GM23338 (cell line): Measurements from ENCODE around the gene CDKAL1. TPM values are rescaled to one million over a fixed set of nuclear protein-coding genes. Genes with fewer than 3 reads are reported as not detected.

Experiments used
- ATAC-seq: fragments of 200-7000 bp; cut with Tn5 transposase; 3 replicates; pipeline ENCODE4 v1.9.1; 2020
- DNase-seq: peaks from one replicate; pipeline ENCODE4 v3.0.0-alpha.2; 2015; ENCODE audit warnings: low spot score
- H2AFZ ChIP-seq: fragments of 200-600 bp; sonication (generic); 2 replicates; pipeline ENCODE4 v1.8.0; 2016; ENCODE audit warnings: antibody characterized with exemption, mild to moderate bottlenecking, moderate library complexity
- H3F3A ChIP-seq: fragments of 200-600 bp; sonication (generic); replicated peaks from 2 replicates; pipeline ENCODE4 v1.8.0; 2017; ENCODE audit warnings: antibody characterized with exemption, mixed run types, low read depth
- H3K27ac ChIP-seq: fragments of 200-600 bp; sonication (generic); 2 replicates; pipeline ENCODE4 v1.6.1; 2016; ENCODE audit warnings: low read depth
- H3K27me3 ChIP-seq: fragments of 200-600 bp; sonication (generic); 2 replicates; pipeline ENCODE4 v1.8.0; 2016; ENCODE audit warnings: mild to moderate bottlenecking, mixed run types, moderate library complexity; ENCODE audit not compliant: insufficient read depth
- H3K36me3 ChIP-seq: fragments of 200-600 bp; sonication (generic); 2 replicates; pipeline ENCODE4 v1.8.0; 2016; ENCODE audit warnings: mild to moderate bottlenecking; ENCODE audit not compliant: insufficient read depth
- H3K4me1 ChIP-seq: fragments of 200-600 bp; sonication (generic); 2 replicates; pipeline ENCODE4 v1.8.0; 2016; ENCODE audit warnings: mild to moderate bottlenecking, moderate library complexity; ENCODE audit not compliant: insufficient read depth
- H3K4me2 ChIP-seq: fragments of 200-600 bp; sonication (generic); 2 replicates; pipeline ENCODE4 v1.7.1; 2017; ENCODE audit warnings: mixed run types
- H3K4me3 ChIP-seq: fragments of 200-600 bp; sonication (generic); 2 replicates; pipeline ENCODE4 v1.6.1; 2016; ENCODE audit warnings: mixed run types
- H3K79me2 ChIP-seq: fragments of 200-600 bp; sonication (generic); replicated peaks from 2 replicates; pipeline ENCODE4 v1.8.0; 2017; ENCODE audit warnings: mild to moderate bottlenecking; ENCODE audit not compliant: insufficient read depth
- H3K9me2 ChIP-seq: fragments of 200-600 bp; sonication (generic); 2 replicates; pipeline ENCODE4 v1.8.0; 2017; ENCODE audit not compliant: insufficient read depth
- H4K20me1 ChIP-seq: fragments of 200-600 bp; sonication (generic); replicated peaks from 2 replicates; pipeline ENCODE4 v1.8.0; 2017; ENCODE audit warnings: mild to moderate bottlenecking; ENCODE audit not compliant: insufficient read depth
- H3K27ac Mint-ChIP-seq: 2 replicates; pipeline ENCODE4 v1.8.0; 2020; ENCODE audit warnings: inconsistent platforms, mild to moderate bottlenecking, moderate library complexity, mixed read lengths
- H3K27me3 Mint-ChIP-seq: 3 replicates; pipeline ENCODE4 v1.8.0; 2022; ENCODE audit warnings: low read depth, mild to moderate bottlenecking, moderate library complexity, mixed read lengths, inconsistent platforms; ENCODE audit not compliant: insufficient read depth, poor library complexity
- H3K36me3 Mint-ChIP-seq: 3 replicates; pipeline ENCODE4 v1.8.0; 2021; ENCODE audit warnings: low read depth, mild to moderate bottlenecking, inconsistent platforms, moderate library complexity, mixed read lengths
- H3K4me1 Mint-ChIP-seq: 3 replicates; pipeline ENCODE4 v1.8.0; 2020; ENCODE audit warnings: mild to moderate bottlenecking, inconsistent platforms, mixed read lengths
- H3K4me3 Mint-ChIP-seq: 3 replicates; pipeline ENCODE4 v1.8.0; 2021; ENCODE audit warnings: moderate library complexity, mild to moderate bottlenecking, inconsistent platforms, mixed read lengths
- H3K9me3 Mint-ChIP-seq: 3 replicates; pipeline ENCODE4 v1.8.0; 2020; ENCODE audit warnings: moderate library complexity, mild to moderate bottlenecking, inconsistent platforms, mixed read lengths
- CREB1 ChIP-seq: fragments of 250-450 bp; sonication (Bioruptor Pico); IDR thresholded peaks from 2 replicates; pipeline ENCODE4 v1.5.0; 2020; ENCODE audit warnings: low read depth, mild to moderate bottlenecking, moderate library complexity
- EZH2 ChIP-seq: fragments of 200-600 bp; sonication (generic); IDR thresholded peaks from one replicate; pipeline ENCODE4 v1.8.0; 2017; ENCODE audit warnings: antibody characterized with exemption, mild to moderate bottlenecking, low read depth; ENCODE audit not compliant: unreplicated experiment
- POLR2AphosphoS5 ChIP-seq: IDR thresholded peaks from 2 replicates; pipeline ENCODE4 v1.6.1; 2016; ENCODE audit warnings: antibody characterized with exemption, low read depth
- ZNF114 ChIP-seq: fragments of 250-450 bp; sonication (Bioruptor Pico); IDR thresholded peaks from 2 replicates; pipeline ENCODE4 v1.5.0; 2020; ENCODE audit warnings: mild to moderate bottlenecking, moderate library complexity
- polyA plus RNA-seq: library from polyadenylated mRNA; unstranded; fragments of >200 nt; fragmentation: Nextera tagmentation; extraction: Ambion mirVana; gene quantifications from 2 replicates; pipeline ENCODE4 v1.2.1, GENCODE V29; 2016
- total RNA-seq: library from RNA; depleted of rRNA; stranded (reverse); fragments of >200 nt; shearing (Covaris generic); gene quantifications from 2 replicates; pipeline ENCODE4 v1.2.3, GENCODE V29; 2014
- TF ChIP-seq, protein P1 (sequence below): IDR thresholded peaks from one replicate; pipeline ENCODE4 v1.6.1; 2018; ENCODE audit warnings: antibody characterized with exemption; ENCODE audit not compliant: unreplicated experiment
- TF ChIP-seq, protein P2 (sequence below): IDR thresholded peaks from 2 replicates; pipeline ENCODE4 v1.6.1; 2016; ENCODE audit warnings: antibody characterized with exemption
- TF ChIP-seq, protein P3 (sequence below): fragments of 250-450 bp; sonication (Bioruptor Pico); IDR thresholded peaks from 2 replicates; pipeline ENCODE4 v1.5.0; 2020; ENCODE audit warnings: mild to moderate bottlenecking, moderate library complexity

Gene CDKAL1
- total and polyA plus RNA-seq, 2 experiments from 2014 or later, result 17.8 to 35.0 TPM

DNA sequence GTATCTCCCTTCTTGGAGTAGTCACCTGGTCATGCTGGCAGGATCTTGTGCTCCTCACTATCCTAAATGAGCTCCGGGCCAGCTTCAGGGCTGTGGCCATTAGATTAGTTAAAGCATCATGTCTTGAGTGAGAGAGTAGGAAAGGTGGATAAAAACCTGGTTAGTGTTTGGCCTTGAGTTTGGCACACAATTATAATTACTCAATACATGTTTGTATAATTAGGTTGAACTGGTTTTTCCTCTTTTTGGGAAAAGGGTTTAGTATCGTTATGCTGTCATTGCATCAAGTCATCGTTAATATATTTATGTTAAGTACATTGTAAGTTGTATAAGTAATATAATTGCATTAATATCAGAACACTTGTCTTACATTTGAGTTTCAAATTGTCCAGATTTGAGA lies 126.3 kb downstream of the CDKAL1 start:
- H3F3A ChIP-seq, result no peaks in the 10 kb centered on the region
- H3K36me3 ChIP-seq, result no peaks in the 10 kb centered on the region
- H3K4me3 ChIP-seq, result no peak overlapping the region
- no peaks in the 10 kb centered on the region for H3K27me3 ChIP-seq
- peaks cover 39% of the 10 kb centered on the region for H3K4me1 Mint-ChIP-seq
- no peak overlapping the region for H3K4me3 Mint-ChIP-seq
- no peak overlapping the region for H3K27ac Mint-ChIP-seq
- ATAC-seq (no peak), DNase-seq (no peak)
- H3K36me3 Mint-ChIP-seq, result no peaks in the 10 kb centered on the region
- no peaks in the 10 kb centered on the region; the same call in 1 of the 2 replicates for H3K9me2 ChIP-seq
- H2AFZ ChIP-seq, result no peak overlapping the region
- H3K4me2 ChIP-seq, result no peak overlapping the region
- no peak overlapping the region for H3K27ac ChIP-seq
- H4K20me1 ChIP-seq, result no peaks in the 10 kb centered on the region
- no peaks in the 10 kb centered on the region for H3K9me3 Mint-ChIP-seq
- peaks cover 5% of the 10 kb centered on the region for H3K79me2 ChIP-seq
- TF ChIP-seq, protein P1, sequence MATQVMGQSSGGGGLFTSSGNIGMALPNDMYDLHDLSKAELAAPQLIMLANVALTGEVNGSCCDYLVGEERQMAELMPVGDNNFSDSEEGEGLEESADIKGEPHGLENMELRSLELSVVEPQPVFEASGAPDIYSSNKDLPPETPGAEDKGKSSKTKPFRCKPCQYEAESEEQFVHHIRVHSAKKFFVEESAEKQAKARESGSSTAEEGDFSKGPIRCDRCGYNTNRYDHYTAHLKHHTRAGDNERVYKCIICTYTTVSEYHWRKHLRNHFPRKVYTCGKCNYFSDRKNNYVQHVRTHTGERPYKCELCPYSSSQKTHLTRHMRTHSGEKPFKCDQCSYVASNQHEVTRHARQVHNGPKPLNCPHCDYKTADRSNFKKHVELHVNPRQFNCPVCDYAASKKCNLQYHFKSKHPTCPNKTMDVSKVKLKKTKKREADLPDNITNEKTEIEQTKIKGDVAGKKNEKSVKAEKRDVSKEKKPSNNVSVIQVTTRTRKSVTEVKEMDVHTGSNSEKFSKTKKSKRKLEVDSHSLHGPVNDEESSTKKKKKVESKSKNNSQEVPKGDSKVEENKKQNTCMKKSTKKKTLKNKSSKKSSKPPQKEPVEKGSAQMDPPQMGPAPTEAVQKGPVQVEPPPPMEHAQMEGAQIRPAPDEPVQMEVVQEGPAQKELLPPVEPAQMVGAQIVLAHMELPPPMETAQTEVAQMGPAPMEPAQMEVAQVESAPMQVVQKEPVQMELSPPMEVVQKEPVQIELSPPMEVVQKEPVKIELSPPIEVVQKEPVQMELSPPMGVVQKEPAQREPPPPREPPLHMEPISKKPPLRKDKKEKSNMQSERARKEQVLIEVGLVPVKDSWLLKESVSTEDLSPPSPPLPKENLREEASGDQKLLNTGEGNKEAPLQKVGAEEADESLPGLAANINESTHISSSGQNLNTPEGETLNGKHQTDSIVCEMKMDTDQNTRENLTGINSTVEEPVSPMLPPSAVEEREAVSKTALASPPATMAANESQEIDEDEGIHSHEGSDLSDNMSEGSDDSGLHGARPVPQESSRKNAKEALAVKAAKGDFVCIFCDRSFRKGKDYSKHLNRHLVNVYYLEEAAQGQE, result no peak
- no peak for TF ChIP-seq POLR2AphosphoS5
- TF ChIP-seq EZH2, result no peak
- TF ChIP-seq, protein P2, sequence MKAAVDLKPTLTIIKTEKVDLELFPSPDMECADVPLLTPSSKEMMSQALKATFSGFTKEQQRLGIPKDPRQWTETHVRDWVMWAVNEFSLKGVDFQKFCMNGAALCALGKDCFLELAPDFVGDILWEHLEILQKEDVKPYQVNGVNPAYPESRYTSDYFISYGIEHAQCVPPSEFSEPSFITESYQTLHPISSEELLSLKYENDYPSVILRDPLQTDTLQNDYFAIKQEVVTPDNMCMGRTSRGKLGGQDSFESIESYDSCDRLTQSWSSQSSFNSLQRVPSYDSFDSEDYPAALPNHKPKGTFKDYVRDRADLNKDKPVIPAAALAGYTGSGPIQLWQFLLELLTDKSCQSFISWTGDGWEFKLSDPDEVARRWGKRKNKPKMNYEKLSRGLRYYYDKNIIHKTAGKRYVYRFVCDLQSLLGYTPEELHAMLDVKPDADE, result no peak
- no peak for TF ChIP-seq CREB1 (CRISPR knock-in tag)
- H3K4me1 ChIP-seq, result peaks cover 22% of the 10 kb centered on the region
- H3K27me3 Mint-ChIP-seq, result no peaks in the 10 kb centered on the region

DNA sequence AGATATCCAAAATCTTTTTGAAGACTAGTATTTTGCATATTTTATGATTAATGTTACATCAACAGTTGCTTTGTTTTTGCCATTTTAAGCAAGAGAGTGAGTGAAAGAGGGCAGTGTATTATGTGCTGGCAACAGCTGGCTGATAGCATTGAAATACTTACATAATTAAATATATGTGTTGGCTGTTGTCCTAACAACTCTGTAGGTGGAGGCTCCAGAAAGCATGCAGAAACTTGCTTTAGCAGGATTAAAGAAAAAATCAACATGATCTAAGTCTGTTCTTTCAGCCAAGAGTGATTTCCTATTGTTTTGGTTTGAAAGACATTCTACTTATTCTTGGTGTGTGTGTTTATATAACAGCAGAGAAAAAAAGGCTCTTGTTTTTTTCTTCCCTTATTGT lies 127.5 kb downstream of the CDKAL1 start:
- Histone ChIP-seq H3K36me3 (no peaks in the 10 kb centered on the region), H3K27me3 (no peaks in the 10 kb centered on the region), H3K27ac (no peak overlapping the region), H3F3A (no peaks in the 10 kb centered on the region), H3K4me3 (no peak overlapping the region), H3K4me1 (peaks cover 22% of the 10 kb centered on the region), H3K79me2 (peaks cover 5% of the 10 kb centered on the region), H4K20me1 (no peaks in the 10 kb centered on the region), H2AFZ (no peak overlapping the region), H3K9me2 (no peaks in the 10 kb centered on the region; the same call in 1 of the 2 replicates), H3K4me2 (no peak overlapping the region)
- Mint-ChIP-seq H3K4me3 (no peak overlapping the region), H3K27me3 (no peaks in the 10 kb centered on the region), H3K4me1 (peaks cover 39% of the 10 kb centered on the region), H3K36me3 (no peaks in the 10 kb centered on the region), H3K9me3 (no peaks in the 10 kb centered on the region), H3K27ac (no peak overlapping the region)
- DNase-seq, result peak; percentile 29
- ATAC-seq, result no peak; the same call in 1 of the 3 replicates
- TF ChIP-seq EZH2 (no peak), ZNF114 (CRISPR knock-in tag) (no peak)
- TF ChIP-seq, protein P3, sequence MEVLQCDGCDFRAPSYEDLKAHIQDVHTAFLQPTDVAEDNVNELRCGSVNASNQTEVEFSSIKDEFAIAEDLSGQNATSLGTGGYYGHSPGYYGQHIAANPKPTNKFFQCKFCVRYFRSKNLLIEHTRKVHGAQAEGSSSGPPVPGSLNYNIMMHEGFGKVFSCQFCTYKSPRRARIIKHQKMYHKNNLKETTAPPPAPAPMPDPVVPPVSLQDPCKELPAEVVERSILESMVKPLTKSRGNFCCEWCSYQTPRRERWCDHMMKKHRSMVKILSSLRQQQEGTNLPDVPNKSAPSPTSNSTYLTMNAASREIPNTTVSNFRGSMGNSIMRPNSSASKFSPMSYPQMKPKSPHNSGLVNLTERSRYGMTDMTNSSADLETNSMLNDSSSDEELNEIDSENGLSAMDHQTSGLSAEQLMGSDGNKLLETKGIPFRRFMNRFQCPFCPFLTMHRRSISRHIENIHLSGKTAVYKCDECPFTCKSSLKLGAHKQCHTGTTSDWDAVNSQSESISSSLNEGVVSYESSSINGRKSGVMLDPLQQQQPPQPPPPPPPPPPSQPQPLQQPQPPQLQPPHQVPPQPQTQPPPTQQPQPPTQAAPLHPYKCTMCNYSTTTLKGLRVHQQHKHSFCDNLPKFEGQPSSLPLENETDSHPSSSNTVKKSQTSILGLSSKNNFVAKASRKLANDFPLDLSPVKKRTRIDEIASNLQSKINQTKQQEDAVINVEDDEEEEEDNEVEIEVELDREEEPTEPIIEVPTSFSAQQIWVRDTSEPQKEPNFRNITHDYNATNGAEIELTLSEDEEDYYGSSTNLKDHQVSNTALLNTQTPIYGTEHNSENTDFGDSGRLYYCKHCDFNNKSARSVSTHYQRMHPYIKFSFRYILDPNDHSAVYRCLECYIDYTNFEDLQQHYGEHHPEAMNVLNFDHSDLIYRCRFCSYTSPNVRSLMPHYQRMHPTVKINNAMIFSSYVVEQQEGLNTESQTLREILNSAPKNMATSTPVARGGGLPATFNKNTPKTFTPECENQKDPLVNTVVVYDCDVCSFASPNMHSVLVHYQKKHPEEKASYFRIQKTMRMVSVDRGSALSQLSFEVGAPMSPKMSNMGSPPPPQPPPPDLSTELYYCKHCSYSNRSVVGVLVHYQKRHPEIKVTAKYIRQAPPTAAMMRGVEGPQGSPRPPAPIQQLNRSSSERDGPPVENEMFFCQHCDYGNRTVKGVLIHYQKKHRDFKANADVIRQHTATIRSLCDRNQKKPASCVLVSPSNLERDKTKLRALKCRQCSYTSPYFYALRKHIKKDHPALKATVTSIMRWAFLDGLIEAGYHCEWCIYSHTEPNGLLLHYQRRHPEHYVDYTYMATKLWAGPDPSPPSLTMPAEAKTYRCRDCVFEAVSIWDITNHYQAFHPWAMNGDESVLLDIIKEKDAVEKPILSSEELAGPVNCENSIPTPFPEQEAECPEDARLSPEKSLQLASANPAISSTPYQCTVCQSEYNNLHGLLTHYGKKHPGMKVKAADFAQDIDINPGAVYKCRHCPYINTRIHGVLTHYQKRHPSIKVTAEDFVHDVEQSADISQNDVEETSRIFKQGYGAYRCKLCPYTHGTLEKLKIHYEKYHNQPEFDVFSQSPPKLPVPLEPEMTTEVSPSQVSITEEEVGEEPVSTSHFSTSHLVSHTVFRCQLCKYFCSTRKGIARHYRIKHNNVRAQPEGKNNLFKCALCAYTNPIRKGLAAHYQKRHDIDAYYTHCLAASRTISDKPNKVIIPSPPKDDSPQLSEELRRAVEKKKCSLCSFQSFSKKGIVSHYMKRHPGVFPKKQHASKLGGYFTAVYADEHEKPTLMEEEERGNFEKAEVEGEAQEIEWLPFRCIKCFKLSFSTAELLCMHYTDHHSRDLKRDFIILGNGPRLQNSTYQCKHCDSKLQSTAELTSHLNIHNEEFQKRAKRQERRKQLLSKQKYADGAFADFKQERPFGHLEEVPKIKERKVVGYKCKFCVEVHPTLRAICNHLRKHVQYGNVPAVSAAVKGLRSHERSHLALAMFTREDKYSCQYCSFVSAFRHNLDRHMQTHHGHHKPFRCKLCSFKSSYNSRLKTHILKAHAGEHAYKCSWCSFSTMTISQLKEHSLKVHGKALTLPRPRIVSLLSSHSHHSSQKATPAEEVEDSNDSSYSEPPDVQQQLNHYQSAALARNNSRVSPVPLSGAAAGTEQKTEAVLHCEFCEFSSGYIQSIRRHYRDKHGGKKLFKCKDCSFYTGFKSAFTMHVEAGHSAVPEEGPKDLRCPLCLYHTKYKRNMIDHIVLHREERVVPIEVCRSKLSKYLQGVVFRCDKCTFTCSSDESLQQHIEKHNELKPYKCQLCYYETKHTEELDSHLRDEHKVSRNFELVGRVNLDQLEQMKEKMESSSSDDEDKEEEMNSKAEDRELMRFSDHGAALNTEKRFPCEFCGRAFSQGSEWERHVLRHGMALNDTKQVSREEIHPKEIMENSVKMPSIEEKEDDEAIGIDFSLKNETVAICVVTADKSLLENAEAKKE (CRISPR knock-in tag), result no peak
